Measurements from ENCODE around the gene ATAD3A.
"Not testable (repeated sequence)": the region's sequence is repeated elsewhere in the genome, so short reads cannot be mapped to it uniquely, and the experiment has no call there.

The ATAD3A gene

DNA sequence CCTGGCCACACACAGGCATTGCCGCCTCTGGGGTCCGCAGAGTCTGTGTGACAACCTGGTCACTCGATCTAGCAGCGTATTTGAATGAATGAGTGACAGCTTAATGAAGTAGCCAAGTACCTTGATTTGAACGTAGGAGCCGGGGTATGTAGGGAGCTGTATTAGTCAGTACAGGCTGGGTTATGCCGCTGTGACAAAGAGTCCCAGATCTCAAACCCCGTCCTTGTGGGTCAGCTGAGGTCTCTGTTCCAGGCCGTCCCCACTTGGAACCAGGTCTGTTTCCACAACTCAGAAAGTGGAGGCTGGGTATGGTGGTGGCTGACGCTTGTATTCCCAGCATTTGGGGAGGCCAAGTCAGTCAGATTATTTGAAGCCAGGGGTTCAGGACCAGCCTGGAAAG, 20.4 kb upstream of the ATAD3A start:
- TF ChIP-seq CTCF (IDR thresholded peaks at IDR 0.05; ENCODE audit: low read depth, low read length, missing control alignments): no peak
- H3K4me3 ChIP-seq (ENCODE audit: low read depth, low read length): no peak overlapping the region
- no peak for DNase-seq (ENCODE audit: low read depth)
- in situ Hi-C loops (cut with HindIII; ENCODE audit: low sequenced_read_pairs): loop anchor here (5.0 kb wide), 1 partner anchor 119 kb away; no protein-coding TSS in a partner anchor

- H3K4me3 ChIP-seq (ENCODE audit: low read depth, low read length); DNase-seq (ENCODE audit: low read depth): not testable (repeated sequence)
- in situ Hi-C loops (cut with HindIII; ENCODE audit: low sequenced_read_pairs): loop anchor here (5.0 kb wide), 1 partner anchor 122 kb away; no protein-coding TSS in a partner anchor
Observed at GRCh38 chr1:1494311-1494710, 17.7 kb upstream of the ATAD3A start.

DNA sequence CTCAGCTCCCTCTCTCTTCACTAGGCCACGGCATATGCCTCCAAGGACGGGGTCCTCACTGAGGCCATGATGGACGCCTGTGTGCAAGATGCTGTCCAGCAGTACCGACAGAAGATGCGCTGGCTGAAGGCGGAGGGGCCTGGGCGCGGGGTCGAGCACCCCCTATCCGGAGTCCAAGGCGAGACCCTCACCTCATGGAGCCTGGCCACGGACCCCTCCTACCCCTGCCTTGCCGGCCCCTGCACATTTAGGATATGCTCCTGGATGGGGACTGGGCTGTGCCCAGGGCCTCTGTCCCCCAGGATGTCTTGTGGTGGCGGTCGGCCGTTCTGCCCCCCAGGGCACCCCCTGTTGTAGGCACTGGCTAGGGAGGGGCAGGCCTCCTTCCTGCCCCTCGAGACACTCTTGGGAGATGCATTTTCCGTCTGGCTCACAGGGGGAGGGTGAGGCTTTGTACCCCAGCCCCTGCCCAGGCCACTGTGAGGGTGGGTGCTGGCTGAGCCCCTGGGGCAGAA, 16.4 kb upstream of the ATAD3A start:
- in situ Hi-C loops (cut with HindIII; ENCODE audit: low sequenced_read_pairs); DNase-seq (ENCODE audit: low read depth); H3K4me3 ChIP-seq (ENCODE audit: low read depth, low read length): not testable (repeated sequence)

DNA sequence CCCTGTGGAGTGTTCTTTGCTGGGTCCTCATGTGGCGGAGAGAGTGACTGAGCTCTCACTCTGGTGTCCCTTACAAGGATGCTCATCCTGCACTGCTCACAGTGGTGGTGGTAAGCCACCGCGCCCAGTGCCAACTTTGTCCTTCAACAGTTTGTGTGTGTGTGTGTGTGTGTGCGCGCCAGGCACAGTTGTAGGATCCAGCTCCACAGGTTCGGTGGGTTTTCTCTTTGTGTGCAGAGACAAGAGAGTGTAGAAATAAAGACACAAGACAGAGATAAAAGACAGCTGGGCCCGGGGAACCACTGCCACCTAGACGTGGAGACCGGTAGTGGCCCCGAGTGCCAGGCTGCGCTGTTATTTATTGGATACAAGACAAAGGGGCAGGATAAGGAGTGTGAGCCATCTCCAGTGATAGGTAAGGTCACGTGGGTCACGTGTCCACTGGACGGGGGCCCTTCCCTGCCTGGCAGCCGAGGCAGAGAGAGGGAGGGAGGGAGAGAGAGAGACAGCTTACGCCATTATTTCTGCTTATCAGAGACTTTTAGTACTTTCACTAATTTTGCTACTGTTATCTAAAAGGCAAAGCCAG, 7.1 kb upstream of the ATAD3A start:
- peak; percentile 56 for TF ChIP-seq CTCF (IDR thresholded peaks at IDR 0.05; ENCODE audit: low read depth, low read length, missing control alignments)
- H3K4me3 ChIP-seq (ENCODE audit: low read depth, low read length); in situ Hi-C loops (cut with HindIII; ENCODE audit: low sequenced_read_pairs); DNase-seq (ENCODE audit: low read depth): not testable (repeated sequence)

GRCh38 chr1:1505366-1505798, 6.6 kb upstream of the ATAD3A start:
- H3K4me3 ChIP-seq (ENCODE audit: low read depth, low read length); DNase-seq (ENCODE audit: low read depth); in situ Hi-C loops (cut with HindIII; ENCODE audit: low sequenced_read_pairs): not testable (repeated sequence)
- TF ChIP-seq CTCF (IDR thresholded peaks at IDR 0.05; ENCODE audit: low read depth, low read length, missing control alignments): peak; percentile 32

GRCh38 chr1:1505801-1506200, 6.2 kb upstream of the ATAD3A start:
- H3K4me3 ChIP-seq (ENCODE audit: low read depth, low read length); in situ Hi-C loops (cut with HindIII; ENCODE audit: low sequenced_read_pairs); DNase-seq (ENCODE audit: low read depth): not testable (repeated sequence)

GRCh38 chr1:1507305-1507704, 4.7 kb upstream of the ATAD3A start:
- no peak overlapping the region for H3K4me3 ChIP-seq (ENCODE audit: low read depth, low read length)
- in situ Hi-C loops (cut with HindIII; ENCODE audit: low sequenced_read_pairs): no loop called here
- TF ChIP-seq CTCF (IDR thresholded peaks at IDR 0.05; ENCODE audit: low read depth, low read length, missing control alignments): no peak
- no peak for DNase-seq (ENCODE audit: low read depth)

- in situ Hi-C loops (cut with HindIII; ENCODE audit: low sequenced_read_pairs); H3K4me3 ChIP-seq (ENCODE audit: low read depth, low read length); DNase-seq (ENCODE audit: low read depth): not testable (repeated sequence)
Observed at GRCh38 chr1:1508775-1509464, 3.0 kb upstream of the ATAD3A start.

DNA sequence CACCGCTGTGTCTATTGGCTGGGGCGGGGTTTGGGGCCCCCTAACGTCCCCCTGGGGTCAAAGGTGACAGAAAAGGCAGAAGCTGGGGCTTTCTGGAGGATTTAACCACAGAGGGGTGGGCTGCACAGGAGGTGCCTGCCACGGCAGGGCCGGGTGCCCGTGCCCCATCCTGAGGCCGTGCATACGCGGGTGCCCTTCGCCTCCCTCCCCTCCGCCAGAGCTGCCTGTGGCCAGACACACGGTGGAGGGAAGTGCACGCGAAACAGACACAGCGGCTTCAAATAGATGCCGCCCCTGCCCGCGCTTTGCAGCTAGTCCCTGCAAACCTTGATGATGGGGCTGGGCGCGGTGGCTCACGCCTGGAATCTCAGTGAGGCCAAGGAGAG, 2.5 kb upstream of the ATAD3A start:
- DNase-seq (ENCODE audit: low read depth); H3K4me3 ChIP-seq (ENCODE audit: low read depth, low read length); in situ Hi-C loops (cut with HindIII; ENCODE audit: low sequenced_read_pairs): not testable (repeated sequence)
